Cardiac muscle cell (in vitro differentiated cells and primary cell): ENCODE measurements around the gene TIMM50. TPM values are rescaled to one million over a fixed set of nuclear protein-coding genes. Genes with fewer than 3 reads are reported as not detected.

ENCODE experiments used
- DNase-seq, 2 donors: peaks; one replicate each; pipeline versions ENCODE4 v3.0.0 to v3.0.0-alpha.2; 2010 to 2017; ENCODE audit warnings: low read depth in 1 of 2, low spot score in 1 of 2
- H3K27ac ChIP-seq: fragments of 200-600 bp; sonication (generic); 2 replicates; pipeline ENCODE4 v1.5.1; 2016
- H3K27me3 ChIP-seq: fragments of 200-600 bp; sonication (generic); 2 replicates; pipeline ENCODE4 v1.6.0; 2016; ENCODE audit warnings: control low read depth
- H3K36me3 ChIP-seq: fragments of 200-600 bp; sonication (generic); 2 replicates; pipeline ENCODE4 v1.5.1; 2016; ENCODE audit warnings: control low read depth
- H3K4me1 ChIP-seq: fragments of 200-600 bp; sonication (generic); 2 replicates; pipeline ENCODE4 v1.8.1; 2017; ENCODE audit warnings: low read depth, mild to moderate bottlenecking, mixed run types
- H3K4me3 ChIP-seq: fragments of 200-600 bp; sonication (generic); 2 replicates; pipeline ENCODE4 v1.5.1; 2016; ENCODE audit warnings: mild to moderate bottlenecking
- H3K9me3 ChIP-seq: fragments of 200-600 bp; sonication (generic); 2 replicates; pipeline ENCODE4 v1.5.1; 2017; ENCODE audit warnings: low read depth, mild to moderate bottlenecking, control low read depth
- CTCF ChIP-seq: IDR thresholded peaks from 2 replicates; pipeline ENCODE4 v1.5.1; 2012; ENCODE audit warnings: low read depth, mild to moderate bottlenecking, low read length
- polyA plus RNA-seq: library from polyadenylated mRNA; unstranded; fragments of >200 nt; fragmentation: Nextera tagmentation; extraction: Ambion mirVana; gene quantifications from 2 replicates; pipeline ENCODE4 v1.2.1, GENCODE V29; 2016
- total RNA-seq: library from RNA; depleted of rRNA; stranded (reverse); fragments of >200 nt; gene quantifications from 2 replicates; pipeline ENCODE4 v1.2.3, GENCODE V29; 2016

The TIMM50 gene
- total and polyA plus RNA-seq, 2 experiments from 2014 or later, result 80.4 to 93.3 TPM

- H3K27ac ChIP-seq, result no peak overlapping the region
- DNase-seq, result no peak
- no peaks in the 10 kb centered on the region for H3K4me1 ChIP-seq
- peaks cover 19% of the 10 kb centered on the region for H3K27me3 ChIP-seq
- H3K36me3 ChIP-seq, result no peaks in the 10 kb centered on the region
- no peaks in the 10 kb centered on the region for H3K9me3 ChIP-seq
- TF ChIP-seq CTCF, result no peak
- H3K4me3 ChIP-seq, result no peak overlapping the region
Measured at GRCh38 chr19:39518458-39518857, 37.8 kb downstream of the TIMM50 start.

GRCh38 chr19:39518975-39519374 is 38.3 kb downstream of the TIMM50 start:
- DNase-seq, result no peak
- no peak overlapping the region for H3K27ac ChIP-seq

GRCh38 chr19:39520541-39521484 is 40.2 kb downstream of the TIMM50 start:
- Histone ChIP-seq H3K4me3 (no peak overlapping the region), H3K36me3 (no peaks in the 10 kb centered on the region), H3K27me3 (peaks cover under 1% of the 10 kb centered on the region), H3K27ac (no peak overlapping the region), H3K4me1 (no peaks in the 10 kb centered on the region), H3K9me3 (no peaks in the 10 kb centered on the region)
- TF ChIP-seq CTCF, result no peak
- no peak for DNase-seq

More at GRCh38 chr19:39518975-39519374, 38.3 kb downstream of the TIMM50 start:
- H3K4me3 ChIP-seq, result no peak overlapping the region
- H3K4me1 ChIP-seq, result no peaks in the 10 kb centered on the region
- no peaks in the 10 kb centered on the region for H3K36me3 ChIP-seq
- peaks cover 19% of the 10 kb centered on the region for H3K27me3 ChIP-seq
- no peaks in the 10 kb centered on the region for H3K9me3 ChIP-seq
- no peak for TF ChIP-seq CTCF

GRCh38 chr19:39524495-39524894 is 43.9 kb downstream of the TIMM50 start:
- H3K27ac ChIP-seq, result no peak overlapping the region
- TF ChIP-seq CTCF, result no peak

GRCh38 chr19:39525205-39525604 is 44.6 kb downstream of the TIMM50 start:
- Histone ChIP-seq H3K27ac (no peak overlapping the region), H3K9me3 (no peaks in the 10 kb centered on the region), H3K36me3 (no peaks in the 10 kb centered on the region), H3K4me3 (no peak overlapping the region), H3K27me3 (no peaks in the 10 kb centered on the region), H3K4me1 (no peaks in the 10 kb centered on the region)
- no peak for DNase-seq
- no peak for TF ChIP-seq CTCF

More at GRCh38 chr19:39524495-39524894, 43.9 kb downstream of the TIMM50 start:
- no peak for DNase-seq
- no peaks in the 10 kb centered on the region for H3K36me3 ChIP-seq
- no peak overlapping the region for H3K4me3 ChIP-seq
- no peaks in the 10 kb centered on the region for H3K27me3 ChIP-seq
- no peaks in the 10 kb centered on the region for H3K9me3 ChIP-seq
- H3K4me1 ChIP-seq, result no peaks in the 10 kb centered on the region
